CD4-positive, alpha-beta T cell treated with Interleukin-2 at 100 ng/mL for 4 hours (primary cell): Measurements from ENCODE around the gene HSD17B7.

ENCODE experiments used
- DNase-seq: peaks from one replicate; pipeline ENCODE4 v3.0.0-alpha.2; 2020; ENCODE audit warnings: low spot score

HSD17B7 gene

DNA sequence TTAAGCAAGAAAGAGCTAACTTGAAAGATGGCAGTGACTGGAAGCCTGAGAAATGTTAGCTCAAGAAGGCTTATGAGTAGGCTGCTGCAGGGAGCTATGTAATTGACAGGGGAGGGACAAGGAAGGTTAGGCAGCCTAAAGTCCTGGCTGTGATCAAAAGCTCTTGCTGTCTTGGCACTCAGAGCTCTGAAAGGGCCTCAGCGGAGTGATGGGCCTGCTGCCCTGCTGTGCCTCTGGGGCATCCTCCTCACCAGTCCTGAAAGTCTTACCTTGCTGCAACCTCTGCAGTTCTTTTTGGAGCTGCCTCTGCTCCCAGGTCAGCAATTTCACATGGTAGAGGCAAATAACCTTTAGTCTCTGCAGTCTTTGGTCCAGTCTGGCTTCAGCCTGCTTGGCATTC lies 68.7 kb downstream of the HSD17B7 start:
- DNase-seq, result no peak

DNA sequence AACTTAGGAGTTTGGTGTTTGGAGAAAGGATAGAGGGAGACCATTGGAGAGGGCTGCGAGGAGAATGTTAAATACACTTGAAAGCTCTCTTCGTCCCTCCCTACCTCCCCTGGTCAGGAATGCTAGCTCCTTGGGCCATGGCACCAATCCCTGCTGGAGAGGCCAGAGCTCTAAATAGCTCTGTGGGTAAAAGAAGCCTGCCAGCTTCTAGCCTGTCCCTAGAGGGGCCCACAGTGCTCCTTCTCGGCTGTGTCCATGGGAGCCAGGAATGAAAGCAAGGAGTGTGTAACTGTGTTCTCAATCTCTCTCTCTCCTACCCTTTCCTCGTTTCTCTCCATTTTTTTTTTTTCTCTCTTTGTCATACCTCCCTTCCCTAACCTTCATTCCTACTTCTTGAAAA lies 70.6 kb downstream of the HSD17B7 start, which contains the start of gene CCDC190:
Gene CCDC190, minus strand, starts transcription at position 75 of the 400 bp plus-strand sequence. CDS start 1,529 bp downstream, outside the sequence.
- no peak for DNase-seq

DNA sequence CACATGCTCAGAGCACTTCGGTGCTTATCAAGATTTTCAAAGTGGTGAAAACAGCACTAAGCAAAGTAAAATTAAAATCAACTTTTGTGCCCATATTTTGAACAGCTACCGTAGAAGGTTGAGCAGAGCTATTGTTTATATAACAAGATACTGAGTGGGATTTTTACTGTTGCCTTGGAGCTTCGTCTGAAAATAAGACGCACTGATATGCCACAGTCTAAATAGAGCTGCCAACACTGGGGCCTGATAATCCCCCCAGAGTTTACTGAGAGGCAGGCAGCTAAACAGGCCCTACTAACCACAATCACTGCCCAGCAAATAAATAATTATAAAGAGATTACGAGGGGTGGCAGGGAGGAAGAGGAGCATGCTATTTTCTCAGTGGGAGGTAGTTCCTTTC lies 71.1 kb downstream of the HSD17B7 start:
- no peak for DNase-seq
